ENCODE measurements around the gene CST11.

The CST11 gene

DNA sequence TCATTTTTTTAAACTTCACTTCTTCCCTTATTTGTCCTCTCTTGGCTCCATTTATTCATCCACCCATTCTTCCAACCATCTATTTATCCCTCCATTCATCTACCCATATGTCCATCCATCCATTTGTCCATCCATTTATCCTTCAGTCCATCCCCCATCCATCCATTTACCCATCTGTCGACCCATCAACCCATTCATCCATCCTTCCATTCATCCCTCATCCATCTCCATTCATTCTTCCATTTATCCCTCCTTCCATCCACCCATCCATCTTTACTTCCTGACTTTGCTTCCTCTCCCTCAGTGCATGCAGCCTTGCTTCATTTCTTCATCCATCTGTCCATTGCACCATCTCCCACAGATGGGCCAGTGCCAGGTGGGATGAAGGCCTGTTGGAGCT is 1.8 kb downstream of the CST11 start:
- no peak overlapping the region for H3K4me3 Mint-ChIP-seq
- DNase-seq (ENCODE audit: low spot score in 2 of 2) (no peak), ATAC-seq (replicated peaks; ENCODE audit: extremely low read depth, poor library complexity, severe bottlenecking) (no peak)
- H3K36me3 Mint-ChIP-seq (ENCODE audit: insufficient read depth) = peaks cover 2% of the 10 kb centered on the region
- H3K4me1 Mint-ChIP-seq = peaks cover 15% of the 10 kb centered on the region
- H3K9me3 Mint-ChIP-seq = no peaks in the 10 kb centered on the region
- H3K27ac Mint-ChIP-seq (ENCODE audit: low read depth) = no peak overlapping the region
- no peaks in the 10 kb centered on the region for H3K27me3 Mint-ChIP-seq

GRCh38 chr20:23449421-23449820 is 3.3 kb downstream of the CST11 start:
- Mint-ChIP-seq H3K27ac (ENCODE audit: low read depth) (no peak overlapping the region), H3K4me3 (no peak overlapping the region), H3K9me3 (no peaks in the 10 kb centered on the region), H3K27me3 (no peaks in the 10 kb centered on the region), H3K4me1 (peaks cover 11% of the 10 kb centered on the region), H3K36me3 (ENCODE audit: insufficient read depth) (no peaks in the 10 kb centered on the region)
- ATAC-seq (replicated peaks; ENCODE audit: extremely low read depth, poor library complexity, severe bottlenecking) (peak; percentile 56), DNase-seq (ENCODE audit: low spot score in 2 of 2) (no peak)

DNA sequence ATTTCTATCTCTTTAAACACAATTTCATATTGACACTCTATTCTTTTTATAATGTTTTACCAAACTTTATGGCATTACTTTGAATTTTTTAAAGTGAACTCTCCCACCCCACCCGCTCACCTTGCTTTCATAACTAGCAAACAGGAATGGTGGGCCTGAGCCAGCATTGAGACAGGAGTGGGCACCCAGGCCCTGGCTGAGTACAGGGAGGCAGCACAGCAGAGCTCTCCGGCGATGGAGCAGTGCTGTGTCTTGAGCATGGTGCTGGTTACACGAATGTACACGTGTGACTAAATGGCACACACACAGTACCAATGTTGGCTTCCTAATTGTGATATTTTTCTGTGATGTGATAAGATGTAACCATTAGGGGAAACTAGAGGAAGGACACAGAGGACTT is 4.5 kb downstream of the CST11 start:
- DNase-seq (ENCODE audit: low spot score in 2 of 2) (no peak), ATAC-seq (replicated peaks; ENCODE audit: extremely low read depth, poor library complexity, severe bottlenecking) (no peak)
- no peaks in the 10 kb centered on the region for H3K9me3 Mint-ChIP-seq
- H3K27ac Mint-ChIP-seq (ENCODE audit: low read depth) = no peak overlapping the region
- no peaks in the 10 kb centered on the region for H3K27me3 Mint-ChIP-seq
- H3K36me3 Mint-ChIP-seq (ENCODE audit: insufficient read depth) = peaks cover 2% of the 10 kb centered on the region
- peaks cover 11% of the 10 kb centered on the region for H3K4me1 Mint-ChIP-seq
- no peak overlapping the region for H3K4me3 Mint-ChIP-seq

GRCh38 chr20:23446505-23446904 is 6.2 kb downstream of the CST11 start:
- peaks cover 2% of the 10 kb centered on the region for H3K36me3 Mint-ChIP-seq (ENCODE audit: insufficient read depth)
- H3K9me3 Mint-ChIP-seq = no peaks in the 10 kb centered on the region
- H3K4me3 Mint-ChIP-seq = no peak overlapping the region
- H3K27ac Mint-ChIP-seq (ENCODE audit: low read depth) = no peak overlapping the region
- no peak for DNase-seq (ENCODE audit: low spot score in 2 of 2)
- no peak for ATAC-seq (replicated peaks; ENCODE audit: extremely low read depth, poor library complexity, severe bottlenecking)
- peaks cover 11% of the 10 kb centered on the region for H3K4me1 Mint-ChIP-seq
- no peaks in the 10 kb centered on the region for H3K27me3 Mint-ChIP-seq

DNA sequence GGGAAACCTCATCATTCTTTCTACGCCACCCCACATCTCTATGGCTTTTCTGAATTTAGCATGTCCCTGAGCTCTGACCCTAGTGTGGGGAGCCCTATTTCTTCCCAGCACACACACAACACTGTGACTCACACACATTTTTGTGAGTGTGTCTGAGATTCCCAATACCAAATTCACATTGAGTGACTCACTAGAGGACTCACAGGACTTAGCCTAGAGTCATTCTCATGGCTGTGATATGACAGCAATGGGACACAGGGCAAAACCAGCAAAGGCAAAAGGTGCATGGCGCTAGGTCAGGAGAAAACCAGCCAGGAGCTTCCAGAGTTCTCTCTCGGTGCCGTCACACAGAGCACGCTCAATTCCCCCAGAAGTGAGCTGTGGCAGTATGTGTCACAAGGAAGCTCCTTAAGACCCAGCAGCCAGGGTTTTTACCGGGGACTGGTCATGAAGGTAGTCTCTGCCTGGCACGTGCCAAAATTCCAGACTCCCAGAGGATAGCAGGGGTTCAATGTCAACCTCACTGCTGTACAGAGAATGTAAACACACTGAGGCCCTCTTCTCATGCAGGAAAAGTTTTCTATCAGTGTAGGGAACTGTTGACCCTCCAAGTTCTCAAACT is 7.0 kb downstream of the CST11 start:
- ATAC-seq (replicated peaks; ENCODE audit: extremely low read depth, poor library complexity, severe bottlenecking) (no peak), DNase-seq (ENCODE audit: low spot score in 2 of 2) (no peak)
- H3K4me1 Mint-ChIP-seq = peaks cover 11% of the 10 kb centered on the region
- H3K27me3 Mint-ChIP-seq = no peaks in the 10 kb centered on the region
- H3K9me3 Mint-ChIP-seq = no peaks in the 10 kb centered on the region
- H3K27ac Mint-ChIP-seq (ENCODE audit: low read depth) = no peak overlapping the region
- no peak overlapping the region for H3K4me3 Mint-ChIP-seq
- H3K36me3 Mint-ChIP-seq (ENCODE audit: insufficient read depth) = peaks cover 2% of the 10 kb centered on the region

- H3K27ac Mint-ChIP-seq (ENCODE audit: low read depth) = no peak overlapping the region
- ATAC-seq (replicated peaks; ENCODE audit: extremely low read depth, poor library complexity, severe bottlenecking) (no peak), DNase-seq (ENCODE audit: low spot score in 2 of 2) (no peak)
- H3K36me3 Mint-ChIP-seq (ENCODE audit: insufficient read depth) = peaks cover 2% of the 10 kb centered on the region
- no peaks in the 10 kb centered on the region for H3K9me3 Mint-ChIP-seq
- no peak overlapping the region for H3K4me3 Mint-ChIP-seq
- no peaks in the 10 kb centered on the region for H3K27me3 Mint-ChIP-seq
- H3K4me1 Mint-ChIP-seq = peaks cover 10% of the 10 kb centered on the region
Observed at GRCh38 chr20:23444859-23445258, 7.8 kb downstream of the CST11 start.

GRCh38 chr20:23442436-23442835 is 10.2 kb downstream of the CST11 start:
- Mint-ChIP-seq H3K27ac (ENCODE audit: low read depth) (no peak overlapping the region), H3K4me1 (no peaks in the 10 kb centered on the region), H3K27me3 (no peaks in the 10 kb centered on the region), H3K9me3 (no peaks in the 10 kb centered on the region), H3K36me3 (ENCODE audit: insufficient read depth) (peaks cover 2% of the 10 kb centered on the region), H3K4me3 (no peak overlapping the region)
- DNase-seq (ENCODE audit: low spot score in 2 of 2) (no peak), ATAC-seq (replicated peaks; ENCODE audit: extremely low read depth, poor library complexity, severe bottlenecking) (no peak)

DNA sequence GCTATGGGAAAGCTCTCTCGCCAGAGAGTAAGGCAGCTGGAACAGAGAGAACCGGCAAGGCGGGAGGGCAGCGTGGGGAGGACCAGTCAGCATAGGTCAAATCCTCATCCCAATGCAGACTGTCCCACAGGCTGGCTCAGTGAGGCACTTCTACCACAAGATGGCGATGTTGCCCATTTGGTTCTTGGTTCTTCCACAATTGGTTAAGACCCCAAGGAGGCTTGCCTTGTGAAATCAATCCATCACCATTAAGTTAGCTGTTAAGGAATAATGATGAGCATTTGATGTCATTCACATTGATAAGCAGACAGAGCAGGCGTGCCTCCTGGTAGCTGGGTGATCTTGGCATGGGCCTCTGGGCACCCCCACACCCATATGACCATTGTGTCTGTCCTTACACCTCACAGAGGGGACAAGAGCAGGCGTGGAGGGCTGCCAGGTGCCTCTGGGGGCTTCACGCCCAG is 10.8 kb downstream of the CST11 start:
- no peaks in the 10 kb centered on the region for H3K9me3 Mint-ChIP-seq
- peaks cover 2% of the 10 kb centered on the region for H3K36me3 Mint-ChIP-seq (ENCODE audit: insufficient read depth)
- H3K4me3 Mint-ChIP-seq = no peak overlapping the region
- H3K27me3 Mint-ChIP-seq = no peaks in the 10 kb centered on the region
- ATAC-seq (replicated peaks; ENCODE audit: extremely low read depth, poor library complexity, severe bottlenecking) = peak; percentile 78
- peak; percentile 53 to 63 for DNase-seq (ENCODE audit: low spot score in 2 of 2)
- H3K4me1 Mint-ChIP-seq = no peaks in the 10 kb centered on the region
- no peak overlapping the region for H3K27ac Mint-ChIP-seq (ENCODE audit: low read depth)

GRCh38 chr20:23440004-23440403 is 12.7 kb downstream of the CST11 start:
- ATAC-seq (replicated peaks; ENCODE audit: extremely low read depth, poor library complexity, severe bottlenecking) (no peak), DNase-seq (ENCODE audit: low spot score in 2 of 2) (no peak)
- no peak overlapping the region for H3K4me3 Mint-ChIP-seq
- peaks cover 2% of the 10 kb centered on the region for H3K36me3 Mint-ChIP-seq (ENCODE audit: insufficient read depth)
- H3K27me3 Mint-ChIP-seq = no peaks in the 10 kb centered on the region
- H3K9me3 Mint-ChIP-seq = no peaks in the 10 kb centered on the region
- H3K27ac Mint-ChIP-seq (ENCODE audit: low read depth) = no peak overlapping the region
- H3K4me1 Mint-ChIP-seq = no peaks in the 10 kb centered on the region

DNA sequence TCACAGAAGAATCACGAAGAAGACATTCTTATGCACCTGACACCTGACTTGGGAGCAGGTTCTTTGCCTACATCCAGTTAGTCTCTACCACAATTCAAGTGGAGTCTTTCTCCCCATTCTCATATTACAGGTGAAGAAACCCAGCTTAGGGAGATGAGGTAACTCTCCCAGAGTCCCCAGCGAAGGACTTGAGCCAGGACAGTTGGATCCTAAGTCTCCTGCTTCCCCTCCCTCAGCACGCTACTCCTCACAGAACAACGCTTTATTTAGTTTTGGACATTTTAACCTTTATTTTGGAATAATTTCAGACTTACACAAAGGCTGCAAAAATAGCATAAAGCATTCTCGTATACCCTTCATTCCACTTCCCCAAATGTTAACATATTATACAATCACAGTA is 14.0 kb downstream of the CST11 start:
- H3K9me3 Mint-ChIP-seq = no peaks in the 10 kb centered on the region
- ATAC-seq (replicated peaks; ENCODE audit: extremely low read depth, poor library complexity, severe bottlenecking) = no peak
- H3K27me3 Mint-ChIP-seq = no peaks in the 10 kb centered on the region
- no peak overlapping the region for H3K27ac Mint-ChIP-seq (ENCODE audit: low read depth)
- H3K4me3 Mint-ChIP-seq = no peak overlapping the region
- no peaks in the 10 kb centered on the region for H3K4me1 Mint-ChIP-seq
- DNase-seq (ENCODE audit: low spot score in 2 of 2) = no peak
- peaks cover 1% of the 10 kb centered on the region for H3K36me3 Mint-ChIP-seq (ENCODE audit: insufficient read depth)

DNA sequence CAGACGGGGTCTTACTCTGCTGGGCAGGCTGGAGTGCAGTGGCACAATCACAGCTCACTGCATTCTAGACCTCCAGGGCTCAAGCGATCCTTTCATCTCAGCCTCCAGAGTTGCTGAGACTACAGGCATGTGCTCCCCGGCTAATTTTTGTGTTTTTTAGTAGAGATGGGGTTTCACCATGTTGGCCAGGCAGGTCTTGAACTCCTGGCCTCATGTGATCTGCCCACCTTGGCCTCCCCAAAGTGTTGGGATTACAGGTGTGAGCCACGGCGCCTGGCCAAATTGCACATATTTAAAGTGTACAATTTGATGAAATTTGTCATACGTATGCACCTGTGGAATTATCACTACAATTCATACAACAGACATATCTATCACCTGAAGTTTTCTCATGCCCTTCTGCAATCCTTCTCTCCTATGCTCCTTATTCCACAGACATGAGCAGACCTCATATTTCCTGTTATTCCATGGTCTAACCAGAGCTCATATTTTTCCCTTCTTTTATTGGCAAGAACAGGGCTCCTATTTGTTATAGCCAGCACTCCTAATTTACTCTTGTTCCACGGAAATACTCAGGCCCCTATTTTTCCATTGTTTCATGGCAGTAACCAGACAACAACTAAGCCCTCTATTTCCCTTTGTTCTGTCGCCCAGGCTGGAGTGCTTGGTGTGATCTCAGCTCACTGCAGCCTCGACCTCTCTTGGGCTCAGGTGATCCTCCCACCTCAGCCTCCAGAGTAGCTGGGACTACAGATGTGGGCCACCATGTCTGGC is 15.4 kb downstream of the CST11 start:
- no peak overlapping the region for H3K27ac Mint-ChIP-seq (ENCODE audit: low read depth)
- H3K36me3 Mint-ChIP-seq (ENCODE audit: insufficient read depth) = no peaks in the 10 kb centered on the region
- no peak overlapping the region for H3K4me3 Mint-ChIP-seq
- no peaks in the 10 kb centered on the region for H3K9me3 Mint-ChIP-seq
- ATAC-seq (replicated peaks; ENCODE audit: extremely low read depth, poor library complexity, severe bottlenecking) = no peak
- DNase-seq (ENCODE audit: low spot score in 2 of 2) = no peak
- no peaks in the 10 kb centered on the region for H3K27me3 Mint-ChIP-seq
- H3K4me1 Mint-ChIP-seq = no peaks in the 10 kb centered on the region

GRCh38 chr20:23436681-23437080 is 16.0 kb downstream of the CST11 start:
- ATAC-seq (replicated peaks; ENCODE audit: extremely low read depth, poor library complexity, severe bottlenecking) (no peak), DNase-seq (ENCODE audit: low spot score in 2 of 2) (no peak)
- Mint-ChIP-seq H3K36me3 (ENCODE audit: insufficient read depth) (no peaks in the 10 kb centered on the region), H3K9me3 (no peaks in the 10 kb centered on the region), H3K27me3 (no peaks in the 10 kb centered on the region), H3K4me3 (no peak overlapping the region), H3K4me1 (no peaks in the 10 kb centered on the region), H3K27ac (ENCODE audit: low read depth) (no peak overlapping the region)
